H9 (cell line): ENCODE data around the gene DLX6. TPM values are rescaled to one million over a fixed set of nuclear protein-coding genes. Genes with fewer than 3 reads are reported as not detected.
A peak's percentile ranks its signal among the peaks of the same experiment; 100 is the strongest.

Experiments
- DNase-seq: peaks from one replicate; pipeline ENCODE4 v3.0.0-alpha.2; 2017
- H2AFZ ChIP-seq: one replicate; pipeline ENCODE4 v1.6.1; 2013; ENCODE audit warnings: mild to moderate bottlenecking, low read length, control low read depth, moderate library complexity
- H2AK5ac ChIP-seq: 2 replicates; pipeline ENCODE4 v1.6.1; 2013; ENCODE audit warnings: low read length, control low read depth, mixed read lengths; ENCODE audit not compliant: insufficient read length
- H2BK120ac ChIP-seq: one replicate; pipeline ENCODE4 v1.6.1; 2013; ENCODE audit warnings: low read depth, mild to moderate bottlenecking, low read length, control low read depth, inconsistent platforms; ENCODE audit not compliant: poor library complexity, severe bottlenecking
- H2BK12ac ChIP-seq: 2 replicates; pipeline ENCODE4 v1.6.1; 2013; ENCODE audit warnings: low read length, control low read depth, mixed read lengths, low read depth; ENCODE audit not compliant: insufficient read length
- H2BK15ac ChIP-seq: 2 replicates; pipeline ENCODE4 v1.6.1; 2013; ENCODE audit warnings: low read depth, low read length, control low read depth
- H2BK20ac ChIP-seq: one replicate; pipeline ENCODE4 v1.6.1; 2013; ENCODE audit warnings: low read depth, mild to moderate bottlenecking, low read length, control low read depth, inconsistent platforms; ENCODE audit not compliant: poor library complexity, severe bottlenecking
- H2BK5ac ChIP-seq: 2 replicates; pipeline ENCODE4 v1.6.1; 2013; ENCODE audit warnings: low read length, control low read depth, mixed read lengths; ENCODE audit not compliant: insufficient read length
- H3K14ac ChIP-seq: 2 replicates; pipeline ENCODE4 v1.6.1; 2013; ENCODE audit warnings: low read length, control low read depth; ENCODE audit not compliant: insufficient read depth
- H3K18ac ChIP-seq: 2 replicates; pipeline ENCODE4 v1.6.1; 2013; ENCODE audit warnings: low read depth, mild to moderate bottlenecking, mixed read lengths, low read length, control low read depth; ENCODE audit not compliant: insufficient read length
- H3K23ac ChIP-seq: 2 replicates; pipeline ENCODE4 v1.6.1; 2013; ENCODE audit warnings: low read length, control low read depth, mixed read lengths, low read depth; ENCODE audit not compliant: insufficient read length
- H3K23me2 ChIP-seq: 2 replicates; pipeline ENCODE4 v1.6.1; 2013; ENCODE audit warnings: low read depth, mild to moderate bottlenecking, mixed read lengths, low read length, control low read depth; ENCODE audit not compliant: insufficient read length, poor library complexity, severe bottlenecking
- H3K27ac ChIP-seq: 2 replicates; pipeline ENCODE4 v1.5.1; 2013; ENCODE audit warnings: low read length, control low read depth, mixed read lengths, low read depth; ENCODE audit not compliant: insufficient read length
- H3K27me3 ChIP-seq: 2 replicates; pipeline ENCODE4 v1.6.1; 2013; ENCODE audit warnings: low read length, control low read depth, inconsistent platforms; ENCODE audit not compliant: insufficient read depth
- H3K4ac ChIP-seq: 2 replicates; pipeline ENCODE4 v1.6.1; 2013; ENCODE audit warnings: low read depth, mild to moderate bottlenecking, control low read depth, inconsistent platforms, low read length, moderate library complexity
- H3K4me1 ChIP-seq: 2 replicates; pipeline ENCODE4 v1.6.1; 2013; ENCODE audit warnings: low read length, control low read depth, inconsistent platforms; ENCODE audit not compliant: insufficient read depth
- H3K4me2 ChIP-seq: 2 replicates; pipeline ENCODE4 v1.6.1; 2013; ENCODE audit warnings: low read length, control low read depth, mixed read lengths; ENCODE audit not compliant: insufficient read length, insufficient read depth
- H3K56ac ChIP-seq: 2 replicates; pipeline ENCODE4 v1.6.1; 2013; ENCODE audit warnings: low read depth, mild to moderate bottlenecking, mixed read lengths, low read length, control low read depth; ENCODE audit not compliant: insufficient read length
- H3K79me1 ChIP-seq: 2 replicates; pipeline ENCODE4 v1.6.1; 2013; ENCODE audit warnings: low read depth, mild to moderate bottlenecking, moderate library complexity, low read length, control low read depth, inconsistent platforms; ENCODE audit not compliant: insufficient read depth, poor library complexity, severe bottlenecking
- H3K79me2 ChIP-seq: 2 replicates; pipeline ENCODE4 v1.6.1; 2013; ENCODE audit warnings: low read length, control low read depth, inconsistent platforms; ENCODE audit not compliant: insufficient read depth
- H3K9ac ChIP-seq: 2 replicates; pipeline ENCODE4 v1.6.1; 2013; ENCODE audit warnings: low read length, control low read depth, mixed read lengths; ENCODE audit not compliant: insufficient read length; ENCODE audit errors: extremely low read depth
- H3K9me3 ChIP-seq: one replicate; pipeline ENCODE4 v1.6.1; 2013; ENCODE audit warnings: low read depth, low read length, inconsistent platforms; ENCODE audit not compliant: control insufficient read depth
- H3T11ph ChIP-seq: one replicate; pipeline ENCODE4 v1.6.1; 2013; ENCODE audit warnings: mild to moderate bottlenecking, low read length, control low read depth, inconsistent platforms
- H4K20me1 ChIP-seq: one replicate; pipeline ENCODE4 v1.6.1; 2013; ENCODE audit not compliant: control insufficient read depth, insufficient read length, insufficient read depth
- H4K5ac ChIP-seq: 2 replicates; pipeline ENCODE4 v1.6.1; 2013; ENCODE audit warnings: low read depth, mild to moderate bottlenecking, mixed read lengths, low read length, control low read depth; ENCODE audit not compliant: insufficient read length
- H4K8ac ChIP-seq: replicated peaks from 2 replicates; pipeline ENCODE4 v1.6.1; 2013; ENCODE audit warnings: low read length, control low read depth, mixed read lengths, low read depth; ENCODE audit not compliant: insufficient read length
- H4K91ac ChIP-seq: 2 replicates; pipeline ENCODE4 v1.6.1; 2013; ENCODE audit warnings: low read depth, mild to moderate bottlenecking, moderate library complexity, mixed read lengths, low read length, control low read depth; ENCODE audit not compliant: insufficient read length
- H3K27ac Mint-ChIP-seq, 3 experiments: 2 replicates in 2 of 3; 3 replicates in 1 of 3; pipeline ENCODE4 v1.8.0; 2020 to 2021; ENCODE audit warnings: mixed read lengths in 3 of 3, mild to moderate bottlenecking in 1 of 3, moderate library complexity in 1 of 3
- H3K27me3 Mint-ChIP-seq: 2 replicates; pipeline ENCODE4 v1.8.0; 2021; ENCODE audit warnings: low read depth, mild to moderate bottlenecking, moderate library complexity, mixed read lengths
- H3K36me3 Mint-ChIP-seq, 3 experiments: 2 replicates in 2 of 3; 3 replicates in 1 of 3; pipeline ENCODE4 v1.8.0; 2020 to 2021; ENCODE audit warnings: low read depth in 3 of 3, mixed read lengths in 3 of 3; ENCODE audit not compliant: insufficient read depth in 1 of 3
- H3K4me1 Mint-ChIP-seq, 2 experiments: 2 replicates each; pipeline ENCODE4 v1.8.0; 2020; ENCODE audit warnings: mixed read lengths in 2 of 2
- H3K4me3 Mint-ChIP-seq, 2 experiments: 2 replicates in 1 of 2; 3 replicates in 1 of 2; pipeline ENCODE4 v1.8.0; 2020 to 2021; ENCODE audit warnings: mild to moderate bottlenecking in 2 of 2, mixed read lengths in 2 of 2, moderate library complexity in 1 of 2
- H3K9me3 Mint-ChIP-seq, 2 experiments: 2 replicates in 1 of 2; 3 replicates in 1 of 2; pipeline ENCODE4 v1.8.0; 2020; ENCODE audit warnings: mild to moderate bottlenecking in 2 of 2, mixed read lengths in 2 of 2, moderate library complexity in 1 of 2
- CTCF ChIP-seq: fragments of 200-600 bp; sonication (generic); conservative IDR thresholded peaks from 3 replicates; pipeline ENCODE4 v1.8.0; 2021; ENCODE audit warnings: antibody characterized with exemption, mild to moderate bottlenecking
- WGBS: extraction: QIAGEN DNeasy Blood & Tissue Kit; methylation state at CpG from one replicate; pipeline ENCODE4 v1.1.7; 2013; ENCODE audit warnings: missing lambda C conversion rate, low lambda C conversion rate, mixed read lengths; ENCODE audit not compliant: insufficient read length; ENCODE audit errors: extremely low coverage; 5-methylcytosine and 5-hydroxymethylcytosine counted together
- total RNA-seq: library from RNA; stranded (reverse); gene quantifications from 2 replicates; pipeline ENCODE4 v1.2.1, GENCODE V29; 2021

DLX6 gene
- total RNA-seq, 1 experiment from 2014 or later, result 0.24 TPM

- Histone ChIP-seq H3K56ac (no peak overlapping the region), H3K9ac (no peak overlapping the region), H4K20me1 (no peaks in the 10 kb centered on the region), H4K91ac (no peak overlapping the region), H3T11ph (no peak overlapping the region), H2BK15ac (no peak overlapping the region), H3K79me2 (no peaks in the 10 kb centered on the region), H2AK5ac (no peak overlapping the region), H2BK20ac (no peak overlapping the region), H4K5ac (no peak overlapping the region), H3K79me1 (no peaks in the 10 kb centered on the region), H3K23ac (no peak overlapping the region), H2BK120ac (no peak overlapping the region), H3K4ac (no peak overlapping the region), H3K23me2 (peaks cover 13% of the 10 kb centered on the region), H3K14ac (no peak overlapping the region; the same call in 1 of the 2 replicates), H3K27ac (no peak overlapping the region), H2AFZ (no peak overlapping the region), H3K4me2 (peak overlapping the region; percentile 58), H3K27me3 (peaks cover 57% of the 10 kb centered on the region), H2BK12ac (no peak overlapping the region), H3K9me3 (no peaks in the 10 kb centered on the region), H2BK5ac (no peak overlapping the region), H4K8ac (no peak overlapping the region), H3K4me1 (0 out of 2 replicates have a peak, but pooled peaks cover 2% of the 10 kb centered on the region), H3K18ac (no peak overlapping the region)
- Mint-ChIP-seq H3K36me3 (no peaks in the 10 kb centered on the region; a peak in 1 of 7 replicates), H3K4me1 (peaks cover 53 to 56% of the 10 kb centered on the region in 2 experiments), H3K27me3 (peaks cover 98% of the 10 kb centered on the region), H3K9me3 (peaks cover 2 to 5% of the 10 kb centered on the region in 2 experiments; a peak in 3 of 5 replicates), H3K4me3 (peak overlapping the region in 1 of 2 experiments; percentile 82; a peak in 3 of 5 replicates), H3K27ac (no peak overlapping the region)
- DNase-seq, result no peak
- no CpG with 5 or more reads among the region's 17 CpGs for WGBS
- TF ChIP-seq CTCF, result no peak
Observed at GRCh38 chr7:97026715-97027426, 21.5 kb downstream of the DLX6 start.
